ENCODE measurements around the gene MRPL58.

GRCh38 chr17:74972107-74972972 lies 40.1 kb upstream of the MRPL58 start, which contains the start of gene HID1:
- TF ChIP-seq TP53 (CRISPR knock-in tag; IDR thresholded peaks at IDR 0.05) (no peak), ZNF232 (CRISPR knock-in tag; IDR thresholded peaks at IDR 0.05) (no peak)

Measured in WTC11 (cell line).